Coronary artery (tissue), 2 donors: ENCODE data around the gene SORL1-AS1.

Source experiments
- DNase-seq: peaks from one replicate; pipeline ENCODE4 v3.0.0-alpha.2; 2017; ENCODE audit warnings: low spot score
- H3K27ac ChIP-seq, 2 donors: fragments of 200-600 bp; sonication (generic); one replicate each; pipeline ENCODE4 v1.5.1; 2016 to 2019
- H3K4me3 ChIP-seq: fragments of 200-600 bp; sonication (generic); 2 replicates; pipeline ENCODE4 v1.5.1; 2016; ENCODE audit warnings: mild to moderate bottlenecking, moderate library complexity
- TF ChIP-seq, protein P1 (sequence below): fragments of 200-600 bp; sonication (generic); IDR thresholded peaks from one replicate; pipeline ENCODE4 v1.5.1; 2019; ENCODE audit warnings: antibody characterized with exemption

SORL1-AS1 gene

DNA sequence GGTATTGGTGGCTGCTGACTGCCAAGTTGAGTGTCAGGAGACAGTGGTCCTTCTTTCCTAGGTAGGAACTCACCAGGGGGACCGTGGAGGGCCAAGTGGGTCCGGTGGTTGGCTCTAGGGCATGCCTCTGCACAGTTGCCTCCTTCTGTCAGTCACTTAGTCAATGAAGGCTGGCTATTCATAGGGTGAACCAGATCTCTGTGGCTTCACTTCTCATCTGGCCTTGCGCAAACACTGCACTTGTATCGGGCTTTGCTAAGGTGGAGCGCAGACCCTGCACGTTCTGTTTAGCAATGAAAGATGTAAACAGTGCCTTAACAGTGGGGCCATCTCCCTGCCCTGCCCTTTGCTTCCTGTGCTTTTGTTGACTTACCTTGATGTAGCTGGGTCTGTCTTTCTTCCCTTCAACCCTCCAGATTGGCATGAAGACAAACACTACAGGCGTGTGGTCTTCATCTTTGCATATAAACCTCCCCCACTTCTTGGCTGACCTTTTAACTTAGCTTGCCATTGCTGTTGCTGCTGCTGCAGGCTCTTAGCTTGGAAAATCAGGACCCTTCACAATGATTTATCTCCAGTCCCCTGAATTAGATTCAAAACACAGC lies 6.7 kb upstream of the SORL1-AS1 start:
- TF ChIP-seq, protein P1, sequence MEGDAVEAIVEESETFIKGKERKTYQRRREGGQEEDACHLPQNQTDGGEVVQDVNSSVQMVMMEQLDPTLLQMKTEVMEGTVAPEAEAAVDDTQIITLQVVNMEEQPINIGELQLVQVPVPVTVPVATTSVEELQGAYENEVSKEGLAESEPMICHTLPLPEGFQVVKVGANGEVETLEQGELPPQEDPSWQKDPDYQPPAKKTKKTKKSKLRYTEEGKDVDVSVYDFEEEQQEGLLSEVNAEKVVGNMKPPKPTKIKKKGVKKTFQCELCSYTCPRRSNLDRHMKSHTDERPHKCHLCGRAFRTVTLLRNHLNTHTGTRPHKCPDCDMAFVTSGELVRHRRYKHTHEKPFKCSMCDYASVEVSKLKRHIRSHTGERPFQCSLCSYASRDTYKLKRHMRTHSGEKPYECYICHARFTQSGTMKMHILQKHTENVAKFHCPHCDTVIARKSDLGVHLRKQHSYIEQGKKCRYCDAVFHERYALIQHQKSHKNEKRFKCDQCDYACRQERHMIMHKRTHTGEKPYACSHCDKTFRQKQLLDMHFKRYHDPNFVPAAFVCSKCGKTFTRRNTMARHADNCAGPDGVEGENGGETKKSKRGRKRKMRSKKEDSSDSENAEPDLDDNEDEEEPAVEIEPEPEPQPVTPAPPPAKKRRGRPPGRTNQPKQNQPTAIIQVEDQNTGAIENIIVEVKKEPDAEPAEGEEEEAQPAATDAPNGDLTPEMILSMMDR, result no peak
- H3K4me3 ChIP-seq, result no peak overlapping the region
- no peak overlapping the region for H3K27ac ChIP-seq
- no peak for DNase-seq

DNA sequence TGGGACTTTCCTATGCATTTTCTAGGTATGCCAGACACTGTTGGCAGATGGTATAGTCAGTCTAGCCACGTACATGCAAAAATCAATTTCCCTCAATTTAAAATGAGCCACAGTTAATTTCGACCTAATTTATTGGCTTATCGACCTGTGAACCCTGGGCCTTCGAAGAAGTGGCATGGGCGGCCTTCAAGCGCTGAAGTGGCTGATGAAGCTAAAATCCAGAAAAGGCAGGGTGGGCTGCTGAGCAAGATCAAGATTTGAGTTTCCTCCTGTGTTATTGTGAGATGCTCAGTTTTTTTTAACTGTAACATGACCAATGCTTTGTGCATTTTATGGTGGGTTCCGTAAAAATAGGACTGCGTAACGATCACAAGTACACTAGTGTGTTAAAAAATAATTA lies 5.8 kb upstream of the SORL1-AS1 start:
- TF ChIP-seq, protein P1, result no peak

DNA sequence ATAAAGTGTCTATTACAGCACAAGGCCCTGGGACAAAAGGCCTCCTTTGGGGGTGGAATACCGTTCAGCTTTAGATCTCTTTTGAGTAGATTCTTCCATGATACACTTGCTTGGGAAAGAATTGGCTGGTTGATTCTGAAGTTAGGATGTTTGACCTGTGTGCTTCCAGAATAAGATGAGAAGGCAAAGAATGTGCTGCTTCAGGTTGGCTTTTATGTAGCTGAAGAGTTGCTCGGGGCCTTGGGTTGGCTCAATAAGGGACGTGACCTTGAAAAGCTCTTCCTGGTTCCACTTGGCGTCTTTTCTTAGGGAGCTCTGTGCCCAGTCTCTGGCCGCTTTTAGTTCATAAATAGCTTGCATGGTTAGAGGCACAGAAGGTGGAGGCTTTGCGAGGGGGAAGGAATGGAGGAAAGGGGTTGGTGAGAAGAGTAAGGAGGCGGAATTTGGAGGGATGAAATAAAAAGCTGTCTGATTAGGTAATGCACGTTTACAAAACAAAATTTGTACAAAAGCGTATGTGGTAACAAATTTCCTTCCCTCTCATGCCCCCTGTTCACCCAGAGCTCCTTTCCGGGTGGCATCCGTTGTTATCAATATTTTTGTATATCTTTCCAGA lies 4.2 kb upstream of the SORL1-AS1 start:
- no peak for DNase-seq
- Histone ChIP-seq H3K27ac (no peak overlapping the region), H3K4me3 (no peak overlapping the region)
- TF ChIP-seq, protein P1, result no peak

More for the DNA sequence above, 5.8 kb upstream of the SORL1-AS1 start:
- H3K27ac ChIP-seq, result no peak overlapping the region
- no peak for DNase-seq
- no peak overlapping the region for H3K4me3 ChIP-seq

DNA sequence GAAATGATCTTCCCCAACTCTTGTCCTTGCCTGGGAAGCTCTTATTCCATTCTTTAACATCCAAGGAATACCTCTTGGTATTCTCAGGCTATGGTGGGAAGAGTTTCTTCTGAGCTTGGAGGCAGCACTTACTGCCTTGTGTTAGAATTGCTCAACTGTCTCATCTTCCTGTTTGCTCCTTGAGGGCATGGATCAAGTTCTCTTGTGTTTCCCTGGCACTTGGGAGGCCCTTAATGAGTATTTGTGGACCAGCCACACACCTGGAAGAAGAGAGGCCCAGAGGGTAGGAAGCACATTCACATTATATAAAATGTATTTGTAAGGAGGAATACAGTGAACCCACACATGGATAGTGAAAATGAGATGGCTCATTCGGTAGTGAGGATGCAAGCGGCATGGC lies 3.4 kb upstream of the SORL1-AS1 start:
- Histone ChIP-seq H3K4me3 (no peak overlapping the region), H3K27ac (no peak overlapping the region)
- DNase-seq, result no peak
- TF ChIP-seq, protein P1, result no peak

DNA sequence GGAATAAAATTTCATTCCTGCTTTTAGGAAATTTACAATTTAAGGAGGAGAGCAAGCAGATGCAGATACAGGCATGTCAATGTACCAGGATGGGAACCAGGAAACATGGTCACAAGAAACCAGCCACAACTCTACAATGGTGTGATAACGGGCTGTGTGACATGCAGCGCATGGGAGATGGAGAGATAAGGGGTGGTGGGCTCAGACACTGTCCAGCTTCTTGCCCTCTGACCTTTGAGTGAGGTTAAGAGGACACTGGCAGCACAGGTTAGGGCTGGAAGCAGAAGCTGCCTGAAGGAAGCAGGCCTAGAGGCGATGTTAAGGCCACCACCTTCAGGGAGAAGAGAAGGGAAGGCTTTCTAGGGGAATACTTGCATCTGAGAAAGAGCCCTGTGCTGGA lies 2.3 kb upstream of the SORL1-AS1 start:
- no peak overlapping the region for H3K4me3 ChIP-seq
- DNase-seq, result no peak
- TF ChIP-seq, protein P1, result no peak
- H3K27ac ChIP-seq, result no peak overlapping the region

DNA sequence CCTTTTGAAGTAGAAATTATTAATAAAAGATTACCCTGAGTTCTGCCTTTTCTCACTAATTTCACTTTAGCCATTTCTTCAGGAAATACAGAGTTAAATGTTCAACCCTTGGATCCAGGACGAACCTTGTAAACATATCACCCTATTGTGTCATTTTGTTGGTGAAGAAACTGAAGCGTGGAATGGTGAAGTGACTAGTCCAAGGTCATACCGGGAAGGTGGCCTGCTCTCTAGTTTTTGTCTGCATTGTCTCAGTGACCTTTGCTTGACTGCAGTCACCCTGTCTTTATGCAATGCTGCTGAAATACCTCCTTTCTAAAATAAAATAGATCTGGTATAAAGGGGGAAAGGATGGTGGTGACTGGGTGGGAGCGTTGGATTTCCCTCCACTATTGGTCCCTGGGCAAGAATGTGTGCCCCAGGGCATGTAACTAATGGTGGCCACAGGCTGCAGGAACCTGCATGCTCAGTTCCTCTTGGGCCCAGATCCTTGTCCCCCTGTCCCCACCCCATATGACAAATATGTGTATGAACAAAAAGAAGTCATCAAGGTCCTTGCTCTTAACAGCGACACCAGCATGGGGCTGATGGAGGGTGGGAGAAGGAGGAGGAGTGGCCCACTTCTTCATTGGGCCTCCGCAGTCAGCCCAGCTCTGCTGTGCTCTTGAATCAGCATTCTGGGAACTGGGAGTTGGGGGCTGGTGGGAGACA lies 977 bp upstream of the SORL1-AS1 start:
- H3K4me3 ChIP-seq, result no peak overlapping the region
- DNase-seq, result no peak
- TF ChIP-seq, protein P1, result no peak
- peak overlapping the region in 1 of 2 donors; percentile 8 for H3K27ac ChIP-seq
